ENCODE results near the gene C3orf52. TPM values are rescaled to one million over a fixed set of nuclear protein-coding genes. Genes with fewer than 3 reads are reported as not detected.

C3orf52 gene
- total RNA-seq, 1 donor from 2014 or later = 4.5 TPM

- no peak for TF ChIP-seq CTCF (IDR thresholded peaks at IDR 0.05; ENCODE audit: unreplicated experiment)
- Mint-ChIP-seq H3K27me3 (ENCODE audit: low read depth) (no peaks in the 10 kb centered on the region), H3K36me3 (no peaks in the 10 kb centered on the region), H3K4me3 (no peak overlapping the region), H3K27ac (no peak overlapping the region), H3K4me1 (peaks cover 35% of the 10 kb centered on the region), H3K9me3 (no peaks in the 10 kb centered on the region)
- no peak for DNase-seq (ENCODE audit: low spot score in 2 of 2, unreplicated experiment in 2 of 2)
These were observed 51.6 kb downstream of the C3orf52 start for GRCh38 chr3:112137781-112138180.

GRCh38 chr3:112138219-112138969, 52.2 kb downstream of the C3orf52 start:
- TF ChIP-seq CTCF (IDR thresholded peaks at IDR 0.05; ENCODE audit: unreplicated experiment) = no peak
- no peak for DNase-seq (ENCODE audit: low spot score in 2 of 2, unreplicated experiment in 2 of 2)
- no peak overlapping the region for H3K27ac Mint-ChIP-seq

GRCh38 chr3:112140584-112140983, 54.4 kb downstream of the C3orf52 start:
- H3K27me3 Mint-ChIP-seq (ENCODE audit: low read depth) = no peaks in the 10 kb centered on the region
- peaks cover 17% of the 10 kb centered on the region for H3K9me3 Mint-ChIP-seq
- no peak overlapping the region for H3K4me3 Mint-ChIP-seq
- no peaks in the 10 kb centered on the region for H3K36me3 Mint-ChIP-seq
- no peak for DNase-seq (ENCODE audit: low spot score in 2 of 2, unreplicated experiment in 2 of 2)
- H3K4me1 Mint-ChIP-seq = peaks cover 20% of the 10 kb centered on the region
- no peak for TF ChIP-seq CTCF (IDR thresholded peaks at IDR 0.05; ENCODE audit: unreplicated experiment)
- no peak overlapping the region for H3K27ac Mint-ChIP-seq

More at GRCh38 chr3:112138219-112138969, 52.2 kb downstream of the C3orf52 start:
- peaks cover 33% of the 10 kb centered on the region for H3K4me1 Mint-ChIP-seq
- H3K9me3 Mint-ChIP-seq = peaks cover 3% of the 10 kb centered on the region
- H3K4me3 Mint-ChIP-seq = no peak overlapping the region
- no peaks in the 10 kb centered on the region for H3K27me3 Mint-ChIP-seq (ENCODE audit: low read depth)
- H3K36me3 Mint-ChIP-seq = no peaks in the 10 kb centered on the region

- no peak overlapping the region for H3K4me3 Mint-ChIP-seq
- TF ChIP-seq CTCF (IDR thresholded peaks at IDR 0.05; ENCODE audit: unreplicated experiment) = no peak
- H3K27ac Mint-ChIP-seq = no peak overlapping the region
- no peak for DNase-seq (ENCODE audit: low spot score in 2 of 2, unreplicated experiment in 2 of 2)
- H3K27me3 Mint-ChIP-seq (ENCODE audit: low read depth) = no peaks in the 10 kb centered on the region
- peaks cover 13% of the 10 kb centered on the region for H3K4me1 Mint-ChIP-seq
- H3K36me3 Mint-ChIP-seq = no peaks in the 10 kb centered on the region
- peaks cover 22% of the 10 kb centered on the region for H3K9me3 Mint-ChIP-seq
These were observed 55.1 kb downstream of the C3orf52 start for GRCh38 chr3:112141293-112141692.

- TF ChIP-seq CTCF (IDR thresholded peaks at IDR 0.05; ENCODE audit: unreplicated experiment) = no peak
- Mint-ChIP-seq H3K36me3 (no peaks in the 10 kb centered on the region), H3K9me3 (peaks cover 41% of the 10 kb centered on the region), H3K27me3 (ENCODE audit: low read depth) (no peaks in the 10 kb centered on the region), H3K27ac (no peak overlapping the region), H3K4me1 (no peaks in the 10 kb centered on the region), H3K4me3 (no peak overlapping the region)
- DNase-seq (ENCODE audit: low spot score in 2 of 2, unreplicated experiment in 2 of 2) = no peak
These were observed 57.1 kb downstream of the C3orf52 start for GRCh38 chr3:112143251-112143650.
